K562 (cell line): ENCODE results near the gene CDC6. TPM values are rescaled to one million over a fixed set of nuclear protein-coding genes. Genes with fewer than 3 reads are reported as not detected.

Experiments used
- DIDO1 ChIP-seq: fragments of 450-650 bp; IDR thresholded peaks from 2 replicates; pipeline ENCODE4 v1.6.1; 2016; ENCODE audit warnings: low read depth, missing biosample characterization, missing genetic modification characterization
- MAFF ChIP-seq: IDR thresholded peaks from 2 replicates; pipeline ENCODE4 v1.6.1; 2012; ENCODE audit warnings: low read length, improper control_type of control experiment
- PHB2 ChIP-seq: fragments of 450-650 bp; IDR thresholded peaks from 2 replicates; pipeline ENCODE4 v1.6.1; 2017; ENCODE audit warnings: low read depth
- POLR2AphosphoS2 ChIP-seq: IDR thresholded peaks from 2 replicates; pipeline ENCODE4 v1.6.1; 2012; ENCODE audit warnings: low read length, improper control_type of control experiment
- REST ChIP-seq, 2 experiments: fragments of 450-650 bp; formaldehyde crosslinking in 1 of 2; IDR thresholded peaks; 2 replicates each; pipeline versions ENCODE4 v1.4.0 to v1.6.1; 2014 to 2020; ENCODE audit warnings: mild to moderate bottlenecking in 2 of 2, borderline replicate concordance in 1 of 2, low read depth in 1 of 2
- SMAD2 ChIP-seq: fragments of 150-350 bp; IDR thresholded peaks from 2 replicates; pipeline ENCODE4 v1.6.1; 2014; ENCODE audit warnings: low read depth, mild to moderate bottlenecking, low read length
- USF1 ChIP-seq: sonication (generic); formaldehyde crosslinking; IDR thresholded peaks from 2 replicates; pipeline ENCODE4 v1.9.0; 2022; ENCODE audit warnings: mild to moderate bottlenecking, missing genetic modification reagents
- XRCC4 ChIP-seq: IDR thresholded peaks from one replicate; pipeline ENCODE4 v1.6.1; 2011; ENCODE audit not compliant: insufficient read depth, insufficient read length; ENCODE audit errors: extremely low read depth
- ZNF395 ChIP-seq: fragments of 200-800 bp; sonication (Bioruptor generic); IDR thresholded peaks from 2 replicates; pipeline ENCODE4 v1.6.1; 2017; ENCODE audit warnings: missing genetic modification characterization, missing compliant biosample characterization
- ZNF699 ChIP-seq: fragments of 250-450 bp; sonication (Bioruptor Pico); IDR thresholded peaks from 2 replicates; pipeline ENCODE4 v1.8.0; 2021; ENCODE audit warnings: mild to moderate bottlenecking, moderate library complexity; ENCODE audit not compliant: insufficient replicate concordance
- polyA plus RNA-seq, 8 experiments: library from polyadenylated mRNA; depleted of rRNA in 4 of 8; stranded (reverse) in 5 of 8; unstranded in 3 of 8; fragments of >200 nt; fragmentation: Nextera tagmentation in 2 of 8; fragmentation: Illumina TruSeq in 1 of 8; extraction: Ambion mirVana in 2 of 8; extraction: Trizol in 1 of 8; gene quantifications; 2 replicates each; pipeline versions ENCODE4 v1.2.1 to v1.2.3, GENCODE V29; 2011 to 2014; ENCODE audit warnings: inconsistent platforms in 1 of 8, missing spikeins in 1 of 8
- total RNA-seq, 7 experiments: library from RNA; depleted of rRNA in 6 of 7; stranded (reverse); fragments of >200 nt in 6 of 7; fragmentation: Illumina TruSeq in 2 of 7; extraction: Trizol in 2 of 7; gene quantifications; 2 replicates each; pipeline versions ENCODE4 v1.2.1 to v1.2.3, GENCODE V29; 2011 to 2021; ENCODE audit warnings: low replicate concordance in 1 of 7
- TF ChIP-seq, protein P1 (sequence below): fragments of 450-650 bp; formaldehyde crosslinking; IDR thresholded peaks from 2 replicates; pipeline ENCODE4 v1.4.0; 2020; ENCODE audit warnings: mild to moderate bottlenecking, moderate library complexity

Gene CDC6
- total and polyA plus RNA-seq, 9 of the 15 experiments (the other 6 are each of a cell fraction or from before 2014, with no cell fraction given): 29.6 to 141 (median 106) TPM

GRCh38 chr17:40322358-40323315 lies 35.0 kb downstream of the CDC6 start (continued):
- TF ChIP-seq ZNF699 (no peak), XRCC4 (no peak), MAFF (no peak), PHB2 (no peak), DIDO1 (no peak), USF1 (CRISPR knock-in tag) (peak; percentile 95), ZNF395 (0 out of 2 replicates have a peak, but pooled peaks have one; percentile 52), POLR2AphosphoS2 (no peak), REST (IDR thresholded peaks at IDR 0.05; ENCODE audit: borderline replicate concordance) (peak; percentile 43; the same call in 1 of the 2 replicates), REST (CRISPR knock-in tag; IDR thresholded peaks at IDR 0.05; ENCODE audit: low read depth) (no peak), SMAD2 (no peak)
- TF ChIP-seq, protein P1, sequence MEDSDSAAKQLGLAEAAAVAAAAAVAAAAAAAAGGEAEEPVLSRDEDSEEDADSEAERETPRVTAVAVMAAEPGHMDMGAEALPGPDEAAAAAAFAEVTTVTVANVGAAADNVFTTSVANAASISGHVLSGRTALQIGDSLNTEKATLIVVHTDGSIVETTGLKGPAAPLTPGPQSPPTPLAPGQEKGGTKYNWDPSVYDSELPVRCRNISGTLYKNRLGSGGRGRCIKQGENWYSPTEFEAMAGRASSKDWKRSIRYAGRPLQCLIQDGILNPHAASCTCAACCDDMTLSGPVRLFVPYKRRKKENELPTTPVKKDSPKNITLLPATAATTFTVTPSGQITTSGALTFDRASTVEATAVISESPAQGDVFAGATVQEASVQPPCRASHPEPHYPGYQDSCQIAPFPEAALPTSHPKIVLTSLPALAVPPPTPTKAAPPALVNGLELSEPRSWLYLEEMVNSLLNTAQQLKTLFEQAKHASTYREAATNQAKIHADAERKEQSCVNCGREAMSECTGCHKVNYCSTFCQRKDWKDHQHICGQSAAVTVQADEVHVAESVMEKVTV (CRISPR knock-in tag): no peak
